NCI-H2107 treated with DMSO at 0.1 percent for 48 hours (cell line): ENCODE data around the gene DHX34.

Experiments
- DNase-seq: peaks from one replicate; lab custom pipeline; 2025; ENCODE audit not compliant: unreplicated experiment; lab: John Stamatoyannopoulos, UW

DHX34 gene

GRCh38 chr19:47415953-47416642, 67.0 kb downstream of the DHX34 start:
- DNase-seq = no peak

DNA sequence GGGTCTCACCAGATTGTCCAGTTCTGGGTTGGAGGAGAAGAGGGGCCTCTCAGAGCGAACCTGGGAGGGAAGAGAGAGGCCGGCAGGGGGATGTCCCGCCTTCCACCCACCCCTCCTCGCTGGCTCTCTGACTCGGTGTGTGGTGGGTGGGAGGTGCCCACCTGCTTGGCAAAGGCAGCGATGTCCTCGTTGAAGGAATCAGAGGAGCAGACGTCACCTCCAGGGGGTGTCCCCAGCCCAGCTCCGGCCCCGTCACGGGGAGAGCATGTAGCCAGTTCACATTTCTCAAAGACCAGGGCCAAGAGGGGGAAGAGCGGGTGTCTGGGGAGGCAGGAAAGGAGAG, 67.5 kb downstream of the DHX34 start:
- DNase-seq = no peak

GRCh38 chr19:47417107-47417745, 68.1 kb downstream of the DHX34 start:
- no peak for DNase-seq

DNA sequence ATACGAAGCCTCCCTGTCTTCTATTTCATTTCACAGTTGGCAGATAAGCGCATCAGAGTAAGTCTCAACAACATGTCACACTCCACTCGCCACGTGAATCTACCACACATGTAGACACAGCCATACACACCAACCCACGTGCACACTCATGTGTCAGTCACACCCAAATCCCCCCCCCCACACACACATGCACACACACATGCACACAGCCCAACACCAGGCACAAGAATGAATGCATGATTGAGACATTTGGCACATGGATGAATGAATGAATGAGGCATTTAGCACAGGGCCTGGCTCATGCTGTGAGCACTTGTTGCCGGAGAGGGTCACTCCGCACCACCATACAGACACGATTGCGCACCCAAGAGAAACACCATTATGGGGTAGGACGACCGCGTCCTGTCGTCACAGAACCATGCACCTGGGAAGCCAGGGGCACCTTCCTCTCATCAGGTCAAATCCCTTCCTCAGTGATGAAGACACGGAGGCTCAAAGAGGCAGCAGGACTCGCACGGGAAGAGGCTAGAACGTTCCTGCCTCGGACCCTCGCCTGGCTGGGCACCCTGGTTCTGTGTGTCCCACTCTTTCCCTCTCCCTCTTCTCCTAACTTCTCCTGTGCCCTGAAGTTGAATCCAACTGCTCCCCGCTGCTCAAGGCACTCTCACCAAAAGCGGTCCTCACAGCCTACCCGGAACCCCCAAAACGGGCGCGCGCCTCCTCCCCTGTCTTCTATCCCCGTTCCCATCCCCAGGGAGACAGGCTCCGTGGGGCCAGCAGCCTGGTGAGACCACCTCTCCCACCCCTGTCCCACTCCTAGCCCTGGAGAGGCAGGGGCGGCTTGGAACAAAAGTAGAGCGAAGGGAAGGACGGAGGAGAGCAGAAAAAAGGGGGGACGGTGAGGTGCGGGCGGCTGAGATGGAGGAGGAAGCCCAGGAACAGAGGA, 68.9 kb downstream of the DHX34 start:
- DNase-seq = no peak

GRCh38 chr19:47418692-47419029, 69.5 kb downstream of the DHX34 start:
- no peak for DNase-seq

DNA sequence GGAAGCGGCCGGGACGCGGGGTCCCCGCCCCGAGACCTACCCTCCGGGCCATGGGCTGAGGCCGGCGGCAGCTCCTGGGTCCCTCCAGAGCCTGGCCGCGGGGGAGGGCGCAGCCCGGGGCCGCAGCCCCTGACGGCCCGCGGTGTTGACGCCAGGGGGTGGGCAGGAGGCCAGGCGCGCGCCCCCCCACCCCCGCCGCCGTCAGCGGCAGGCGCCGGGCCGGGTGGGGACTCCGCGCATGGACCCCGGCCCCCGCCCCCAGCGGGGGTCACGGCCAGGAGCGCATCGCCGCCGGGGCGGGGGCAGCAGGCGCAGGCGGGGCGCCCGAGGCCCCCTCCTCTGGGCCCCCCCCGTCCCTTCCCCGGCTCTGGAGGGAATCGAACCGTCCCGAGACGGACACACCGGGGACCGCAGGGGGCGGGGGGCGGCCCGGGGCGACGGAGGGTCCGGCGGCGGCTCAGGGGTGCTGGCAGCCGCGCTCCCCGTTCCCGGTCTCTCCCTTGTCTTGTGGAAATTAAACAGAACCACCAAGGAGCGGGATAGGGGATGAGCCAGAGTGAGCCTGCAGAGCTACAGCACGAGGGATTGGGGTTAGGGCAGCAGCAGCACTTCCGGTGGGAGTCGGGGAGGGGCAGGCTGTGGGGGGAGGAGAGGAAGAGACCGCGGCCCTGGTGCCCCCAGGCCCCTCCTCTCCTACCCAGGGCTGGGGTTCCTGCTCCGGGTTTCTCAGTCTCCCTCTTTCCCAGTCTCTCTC, 70.1 kb downstream of the DHX34 start, which contains the start of gene MEIS3:
Gene MEIS3, minus strand, starts transcription at position 498 of the 754 bp plus-strand sequence. Its CDS starts 446 bp downstream, at position 52.
- no peak for DNase-seq

GRCh38 chr19:47419789-47420188, 70.7 kb downstream of the DHX34 start:
- no peak for DNase-seq

GRCh38 chr19:47421244-47421786, 72.2 kb downstream of the DHX34 start:
- DNase-seq = no peak

DNA sequence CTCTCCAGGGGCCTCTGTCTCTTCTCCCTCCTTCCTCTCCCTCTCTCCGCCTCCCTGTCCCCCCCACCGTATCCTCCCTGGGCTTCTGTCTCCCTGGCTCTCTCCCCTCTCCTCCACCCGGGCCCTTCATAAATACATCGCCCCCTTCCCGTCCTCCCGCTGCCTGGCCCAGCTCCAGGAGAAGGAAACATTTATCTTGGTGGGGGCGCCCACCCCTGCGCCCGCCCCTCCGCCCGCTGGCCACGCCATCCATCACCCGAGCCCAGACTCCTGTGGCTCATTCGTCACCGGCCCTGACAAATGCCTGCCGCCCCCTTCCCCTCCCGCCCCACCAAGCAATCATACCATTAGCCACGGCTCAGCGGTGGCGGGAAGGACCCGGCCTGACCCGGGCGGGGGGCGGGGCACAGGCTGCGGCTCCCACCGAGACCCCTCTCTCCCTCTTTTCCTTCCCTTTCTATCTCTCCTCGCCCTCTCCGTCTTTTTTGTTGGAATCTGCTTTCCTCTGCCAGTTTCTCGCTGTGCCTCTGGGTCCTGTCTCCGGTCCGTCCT, 72.8 kb downstream of the DHX34 start:
- no peak for DNase-seq

DNA sequence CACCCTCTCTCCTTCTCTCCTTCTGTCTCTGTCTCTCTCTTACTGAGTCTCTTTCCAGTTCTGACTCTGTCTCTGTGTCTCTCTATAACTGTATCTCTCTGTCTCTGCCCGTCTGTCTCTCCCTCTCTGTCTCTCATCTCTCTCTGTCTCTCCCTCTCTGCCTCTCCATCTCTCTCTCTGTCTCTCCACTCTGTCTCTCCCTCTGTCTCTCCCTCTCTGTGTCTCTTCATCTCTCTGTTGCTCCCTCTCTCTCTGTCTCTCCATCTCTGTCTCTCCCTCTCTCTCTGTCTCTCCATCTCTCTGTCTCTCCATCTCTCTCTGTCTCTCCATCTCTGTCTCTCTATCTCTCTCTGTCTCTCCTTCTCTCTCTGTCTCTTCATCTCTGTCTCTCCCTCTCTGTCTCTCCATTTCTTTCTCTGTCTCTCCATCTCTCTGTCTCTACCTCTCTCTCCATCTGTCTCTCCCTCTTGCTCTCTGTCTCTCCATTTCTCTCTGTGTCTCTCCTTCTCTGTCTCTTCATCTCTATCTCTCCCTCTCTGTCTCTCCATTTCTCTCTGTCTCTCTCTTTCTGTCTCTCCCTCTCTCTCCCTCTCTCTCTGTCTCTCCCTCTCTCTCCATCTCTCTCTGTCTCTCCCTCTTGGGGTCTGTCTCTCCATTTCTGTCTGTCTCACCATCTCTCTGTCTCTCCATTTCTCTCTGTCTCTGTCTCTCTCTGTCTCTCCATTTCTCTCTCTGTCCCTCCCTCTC, 73.5 kb downstream of the DHX34 start:
- no peak for DNase-seq

DNA sequence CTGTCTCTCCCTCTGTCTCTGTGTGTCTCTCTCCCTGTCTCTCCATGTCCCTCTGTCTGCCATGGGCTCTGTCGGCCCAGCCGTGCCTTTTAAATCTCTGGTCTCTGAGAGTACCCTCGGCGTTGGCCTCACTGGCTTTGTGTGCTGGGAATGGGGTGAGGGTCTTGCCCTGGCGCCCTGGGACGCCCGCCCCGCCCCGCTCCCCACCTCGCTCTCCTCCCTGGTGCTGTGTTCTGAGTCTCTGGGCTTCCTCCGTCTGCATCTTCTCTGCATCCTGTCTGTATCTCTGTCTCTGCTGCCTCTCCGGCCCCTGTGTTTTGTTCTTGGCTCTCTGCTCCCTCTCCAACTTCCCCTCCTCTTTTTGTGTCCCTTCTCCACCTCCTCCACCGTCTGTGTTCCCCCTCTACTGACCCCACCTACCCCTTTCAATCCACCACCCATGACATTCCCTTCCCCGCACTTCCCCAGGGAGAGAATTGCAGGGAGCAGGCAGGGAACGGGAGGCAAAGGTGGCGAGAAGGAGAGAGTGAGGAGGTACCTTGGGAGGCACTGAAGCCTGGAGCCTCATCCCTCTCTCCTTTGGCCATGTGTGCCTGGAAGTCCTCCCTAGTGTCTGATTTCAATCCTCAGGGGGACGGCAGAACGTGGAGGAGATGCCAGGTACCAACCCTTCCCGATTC, 74.2 kb downstream of the DHX34 start:
- DNase-seq = no peak

GRCh38 chr19:47427241-47428176, 78.4 kb downstream of the DHX34 start:
- DNase-seq = peak; percentile 23

- DNase-seq = peak; percentile 56
These were observed 79.2 kb downstream of the DHX34 start for GRCh38 chr19:47428177-47428894.

- DNase-seq = no peak
These were observed 80.2 kb downstream of the DHX34 start for GRCh38 chr19:47429140-47429793.

DNA sequence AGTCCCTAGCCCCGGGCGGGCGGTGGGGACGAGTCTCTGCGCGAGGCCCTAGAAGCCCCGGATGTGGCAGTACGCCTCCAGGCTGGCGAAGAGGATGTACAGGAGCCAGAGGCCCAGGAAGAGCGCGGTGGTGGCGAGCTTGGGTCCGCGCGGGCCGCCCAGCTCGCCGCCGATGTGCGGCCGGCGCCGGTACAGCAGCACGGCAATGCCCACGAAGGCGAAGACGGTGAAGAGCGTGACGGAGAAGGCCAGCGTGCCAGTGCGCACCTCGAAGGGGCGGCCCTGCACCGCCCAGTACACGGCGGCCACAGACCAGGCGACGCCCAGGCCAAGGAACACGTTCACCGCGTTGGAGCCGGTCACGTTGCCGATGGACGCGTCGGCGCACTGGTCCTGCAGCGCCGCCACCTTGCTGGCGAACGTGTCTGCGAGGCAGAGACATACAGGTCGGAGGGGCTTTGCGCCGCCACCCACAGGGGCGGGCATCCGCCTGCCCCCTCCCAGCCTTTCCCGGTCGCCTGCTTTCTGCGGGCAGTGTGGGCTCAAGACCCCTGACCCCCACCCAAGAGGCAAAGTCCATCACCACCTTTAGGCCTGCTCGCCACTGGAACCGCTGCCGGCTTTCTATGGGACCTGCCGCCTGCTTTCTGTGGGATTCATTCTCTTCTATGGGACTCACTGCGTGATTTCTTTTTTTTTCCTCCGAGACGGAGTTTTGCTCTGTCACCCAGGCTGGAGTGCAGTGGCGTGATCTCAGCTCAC, 81.1 kb downstream of the DHX34 start:
- no peak for DNase-seq

GRCh38 chr19:47432091-47432490, 83.0 kb downstream of the DHX34 start:
- DNase-seq = no peak
